AG09319 (cell line): ENCODE results near the gene PDK4.

Experiments used
- DNase-seq: peaks from one replicate; pipeline ENCODE4 v3.0.0-alpha.2; 2010; ENCODE audit warnings: low read depth; ENCODE audit errors: extremely low read depth
- TF ChIP-seq, protein P1 (sequence below): IDR thresholded peaks from 2 replicates; pipeline ENCODE4 v1.5.1; 2011; ENCODE audit warnings: low read depth, mild to moderate bottlenecking, inconsistent platforms, low read length, moderate library complexity

Gene PDK4

DNA sequence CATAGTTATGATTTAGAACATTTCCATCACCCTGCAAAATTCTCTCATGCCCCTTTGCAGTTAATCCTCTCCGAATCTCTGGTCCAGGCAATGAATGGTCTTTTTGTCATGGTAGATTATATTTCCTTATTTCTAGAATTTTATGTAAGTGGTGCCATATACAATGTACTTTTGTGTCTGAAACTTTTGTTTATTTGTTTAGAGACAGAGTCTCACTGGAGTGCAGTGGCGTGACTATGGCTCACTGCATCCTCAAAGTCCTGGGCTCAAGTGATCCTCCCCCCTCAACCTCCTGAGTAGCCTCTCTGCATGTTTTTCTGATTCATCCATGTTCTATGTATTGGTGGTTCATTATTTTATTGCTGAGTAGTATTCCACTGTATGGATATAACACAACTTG, 23.2 kb upstream of the PDK4 start:
- no peak for DNase-seq

DNA sequence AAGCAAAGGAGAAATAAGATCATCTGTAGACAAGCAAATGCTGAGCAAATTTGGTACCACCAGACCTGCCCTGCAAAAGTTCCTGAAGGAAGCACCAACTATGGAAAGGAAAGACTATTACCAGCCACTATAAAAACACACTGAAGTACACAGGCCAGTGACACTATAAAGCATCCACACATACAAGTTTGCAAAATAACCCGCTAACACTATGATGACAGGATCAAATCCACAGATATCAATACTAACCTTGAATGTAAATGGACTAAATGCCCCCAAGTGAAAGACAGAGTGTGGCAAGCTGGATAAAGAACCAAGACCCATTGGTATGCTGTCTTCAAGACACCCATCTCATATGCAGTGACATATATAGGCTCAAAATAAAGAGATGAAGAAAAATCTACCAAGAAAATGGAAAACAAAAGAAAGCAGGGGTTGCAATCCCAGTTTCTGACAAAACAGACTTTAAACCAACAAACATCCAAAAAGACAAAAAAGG, 18.2 kb upstream of the PDK4 start:
- TF ChIP-seq, protein P1, sequence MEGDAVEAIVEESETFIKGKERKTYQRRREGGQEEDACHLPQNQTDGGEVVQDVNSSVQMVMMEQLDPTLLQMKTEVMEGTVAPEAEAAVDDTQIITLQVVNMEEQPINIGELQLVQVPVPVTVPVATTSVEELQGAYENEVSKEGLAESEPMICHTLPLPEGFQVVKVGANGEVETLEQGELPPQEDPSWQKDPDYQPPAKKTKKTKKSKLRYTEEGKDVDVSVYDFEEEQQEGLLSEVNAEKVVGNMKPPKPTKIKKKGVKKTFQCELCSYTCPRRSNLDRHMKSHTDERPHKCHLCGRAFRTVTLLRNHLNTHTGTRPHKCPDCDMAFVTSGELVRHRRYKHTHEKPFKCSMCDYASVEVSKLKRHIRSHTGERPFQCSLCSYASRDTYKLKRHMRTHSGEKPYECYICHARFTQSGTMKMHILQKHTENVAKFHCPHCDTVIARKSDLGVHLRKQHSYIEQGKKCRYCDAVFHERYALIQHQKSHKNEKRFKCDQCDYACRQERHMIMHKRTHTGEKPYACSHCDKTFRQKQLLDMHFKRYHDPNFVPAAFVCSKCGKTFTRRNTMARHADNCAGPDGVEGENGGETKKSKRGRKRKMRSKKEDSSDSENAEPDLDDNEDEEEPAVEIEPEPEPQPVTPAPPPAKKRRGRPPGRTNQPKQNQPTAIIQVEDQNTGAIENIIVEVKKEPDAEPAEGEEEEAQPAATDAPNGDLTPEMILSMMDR, result no peak
- DNase-seq, result no peak

More for the DNA sequence above, 23.2 kb upstream of the PDK4 start:
- TF ChIP-seq, protein P1, result no peak

DNA sequence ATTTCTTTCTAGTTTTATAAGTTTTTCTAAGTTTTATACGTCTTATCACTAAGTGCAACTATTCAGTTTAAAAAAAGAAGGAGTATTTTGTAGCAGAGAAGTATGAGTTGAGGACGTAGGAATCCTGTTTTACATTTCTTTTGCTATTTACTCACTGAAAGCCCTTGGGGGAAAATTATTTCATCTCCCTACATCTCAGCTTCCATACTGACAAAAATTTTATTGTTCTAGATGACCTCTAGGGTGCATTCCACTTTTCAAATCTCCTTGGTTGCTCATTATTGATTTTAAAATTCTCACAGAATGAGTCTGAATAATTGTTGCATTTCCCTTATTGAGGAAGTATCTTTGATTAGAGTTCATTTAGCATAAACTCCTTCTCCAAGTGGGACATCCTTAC, 14.9 kb upstream of the PDK4 start:
- TF ChIP-seq, protein P1, result no peak
- no peak for DNase-seq

GRCh38 chr7:95609277-95609971, 13.1 kb upstream of the PDK4 start:
- TF ChIP-seq, protein P1, result no peak
- DNase-seq, result no peak

DNA sequence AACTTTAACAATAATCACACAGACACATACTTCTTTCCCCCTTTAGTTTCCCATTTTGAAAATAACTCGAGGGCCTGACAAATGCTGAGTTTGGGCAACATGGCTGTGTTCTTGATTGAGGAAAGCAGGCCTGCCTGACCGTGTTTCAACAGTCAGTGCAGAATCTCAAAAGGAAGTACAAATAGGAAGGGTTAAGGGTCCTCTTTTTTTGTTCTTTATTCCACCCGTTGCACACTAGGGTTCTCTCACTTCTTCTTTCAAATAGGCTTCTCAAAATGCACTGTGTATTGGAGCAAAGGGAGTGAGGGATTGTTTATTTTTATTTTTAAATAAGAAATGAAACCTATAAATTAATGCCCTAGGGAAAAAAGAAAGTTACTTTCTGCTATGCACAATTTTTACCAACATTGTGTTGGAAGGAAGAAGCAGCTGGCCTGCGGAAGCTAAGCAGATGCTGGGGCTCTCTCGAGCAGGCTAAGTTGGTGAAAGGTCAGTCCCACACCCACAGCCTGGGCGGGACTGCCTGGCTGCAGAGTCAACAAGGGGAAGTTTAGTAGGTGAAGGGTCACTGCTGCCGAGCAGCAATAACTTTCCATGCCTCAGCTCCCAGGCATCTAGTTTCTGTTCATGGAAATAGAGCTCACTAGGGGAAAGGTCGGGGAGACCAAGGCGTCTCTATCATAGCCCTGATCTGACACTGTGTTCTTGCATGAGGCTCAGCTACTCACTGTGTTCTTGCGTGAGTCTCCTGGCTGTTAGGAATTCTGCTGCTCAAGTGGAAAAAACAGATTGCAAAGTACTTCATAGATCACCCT, 12.2 kb upstream of the PDK4 start:
- DNase-seq, result peak; percentile 92

GRCh38 chr7:95607561-95607960, 11.2 kb upstream of the PDK4 start:
- DNase-seq, result no peak

More for the DNA sequence above, 12.2 kb upstream of the PDK4 start:
- TF ChIP-seq, protein P1, result no peak

More at GRCh38 chr7:95607561-95607960, 11.2 kb upstream of the PDK4 start:
- TF ChIP-seq, protein P1, result no peak
